Skeletal muscle satellite cell (primary cell): Measurements from ENCODE around the gene METTL8.
"Not testable (repeated sequence)": the region's sequence is repeated elsewhere in the genome, so short reads cannot be mapped to it uniquely, and the experiment has no call there.

Source experiments
- H3K27me3 ChIP-seq: 2 replicates; pipeline ENCODE4 v1.7.0; 2013; ENCODE audit warnings: low read length; ENCODE audit not compliant: control insufficient read depth, insufficient read depth
- H3K36me3 ChIP-seq: 2 replicates; pipeline ENCODE4 v1.7.0; 2013; ENCODE audit warnings: mild to moderate bottlenecking, control low read depth, low read length; ENCODE audit not compliant: insufficient read depth
- H3K4me1 ChIP-seq: 2 replicates; pipeline ENCODE4 v1.7.0; 2013; ENCODE audit warnings: low read length; ENCODE audit not compliant: control insufficient read depth, insufficient read depth
- H3K4me2 ChIP-seq: 2 replicates; pipeline ENCODE4 v1.7.0; 2013; ENCODE audit warnings: mild to moderate bottlenecking, low read length
- H3K4me3 ChIP-seq: 2 replicates; pipeline ENCODE4 v1.7.0; 2013; ENCODE audit warnings: low read length
- H3K9ac ChIP-seq: 2 replicates; pipeline ENCODE4 v1.7.0; 2013; ENCODE audit warnings: mild to moderate bottlenecking, low read depth, low read length, moderate library complexity
- H3K9me3 ChIP-seq: replicated peaks from 2 replicates; pipeline ENCODE4 v1.7.0; 2013; ENCODE audit warnings: mild to moderate bottlenecking, control low read depth, low read length

METTL8 gene

GRCh38 chr2:171362396-171362795 lies 71.4 kb downstream of the METTL8 start:
- peaks cover 5% of the 10 kb centered on the region for H3K4me1 ChIP-seq
- H3K36me3 ChIP-seq: no peaks in the 10 kb centered on the region
- no peak overlapping the region for H3K4me3 ChIP-seq
- no peak overlapping the region for H3K4me2 ChIP-seq
- H3K9ac ChIP-seq: no peak overlapping the region
- no peaks in the 10 kb centered on the region for H3K27me3 ChIP-seq
- no peaks in the 10 kb centered on the region for H3K9me3 ChIP-seq

- no peaks in the 10 kb centered on the region for H3K36me3 ChIP-seq
- peaks cover 5% of the 10 kb centered on the region for H3K4me1 ChIP-seq
- H3K27me3 ChIP-seq: no peaks in the 10 kb centered on the region
- no peak overlapping the region for H3K4me2 ChIP-seq
- H3K9me3 ChIP-seq: no peaks in the 10 kb centered on the region
- H3K9ac ChIP-seq: no peak overlapping the region
- no peak overlapping the region for H3K4me3 ChIP-seq
Measured at GRCh38 chr2:171360905-171361304, 72.9 kb downstream of the METTL8 start.

GRCh38 chr2:171353746-171354145 lies 80.0 kb downstream of the METTL8 start:
- not testable (repeated sequence) for H3K9ac ChIP-seq, H3K4me3 ChIP-seq, H3K27me3 ChIP-seq, H3K4me2 ChIP-seq, H3K9me3 ChIP-seq, H3K36me3 ChIP-seq, H3K4me1 ChIP-seq

GRCh38 chr2:171348056-171348455 lies 85.7 kb downstream of the METTL8 start:
- no peak overlapping the region for H3K4me2 ChIP-seq
- H3K4me1 ChIP-seq: peaks cover 19% of the 10 kb centered on the region
- no peaks in the 10 kb centered on the region for H3K27me3 ChIP-seq
- no peak overlapping the region for H3K9ac ChIP-seq
- H3K9me3 ChIP-seq: no peaks in the 10 kb centered on the region
- H3K4me3 ChIP-seq: no peak overlapping the region
- no peaks in the 10 kb centered on the region for H3K36me3 ChIP-seq

- no peak overlapping the region for H3K4me3 ChIP-seq
- H3K9ac ChIP-seq: no peak overlapping the region
- no peaks in the 10 kb centered on the region for H3K9me3 ChIP-seq
- peaks cover 19% of the 10 kb centered on the region for H3K4me1 ChIP-seq
- no peaks in the 10 kb centered on the region for H3K36me3 ChIP-seq
- H3K27me3 ChIP-seq: no peaks in the 10 kb centered on the region
- H3K4me2 ChIP-seq: no peak overlapping the region
Measured at GRCh38 chr2:171347591-171348032, 86.2 kb downstream of the METTL8 start.

GRCh38 chr2:171346723-171347557 lies 86.8 kb downstream of the METTL8 start:
- Histone ChIP-seq H3K27me3 (no peaks in the 10 kb centered on the region), H3K9me3 (no peaks in the 10 kb centered on the region), H3K4me3 (no peak overlapping the region), H3K9ac (peak overlapping the region; percentile 4), H3K36me3 (no peaks in the 10 kb centered on the region), H3K4me2 (no peak overlapping the region), H3K4me1 (peaks cover 19% of the 10 kb centered on the region)

GRCh38 chr2:171345971-171346722 lies 87.6 kb downstream of the METTL8 start:
- Histone ChIP-seq H3K4me2 (no peak overlapping the region), H3K4me1 (peaks cover 19% of the 10 kb centered on the region), H3K4me3 (no peak overlapping the region), H3K9ac (no peak overlapping the region), H3K36me3 (no peaks in the 10 kb centered on the region), H3K9me3 (no peaks in the 10 kb centered on the region), H3K27me3 (no peaks in the 10 kb centered on the region)

GRCh38 chr2:171344182-171344581 lies 89.6 kb downstream of the METTL8 start:
- Histone ChIP-seq H3K4me2 (no peak overlapping the region), H3K9ac (no peak overlapping the region), H3K9me3 (no peaks in the 10 kb centered on the region), H3K36me3 (no peaks in the 10 kb centered on the region), H3K4me1 (peaks cover 19% of the 10 kb centered on the region), H3K27me3 (no peaks in the 10 kb centered on the region), H3K4me3 (no peak overlapping the region)

- Histone ChIP-seq H3K9me3 (no peaks in the 10 kb centered on the region), H3K36me3 (no peaks in the 10 kb centered on the region), H3K4me1 (peaks cover 7% of the 10 kb centered on the region), H3K27me3 (no peaks in the 10 kb centered on the region), H3K4me3 (no peak overlapping the region), H3K9ac (no peak overlapping the region), H3K4me2 (no peak overlapping the region)
Measured at GRCh38 chr2:171342067-171342413, 91.8 kb downstream of the METTL8 start.

- Histone ChIP-seq H3K9me3 (no peaks in the 10 kb centered on the region), H3K9ac (no peak overlapping the region), H3K27me3 (no peaks in the 10 kb centered on the region), H3K36me3 (no peaks in the 10 kb centered on the region), H3K4me1 (peaks cover 2% of the 10 kb centered on the region), H3K4me3 (no peak overlapping the region), H3K4me2 (no peak overlapping the region)
Measured at GRCh38 chr2:171341394-171342066, 92.3 kb downstream of the METTL8 start.

GRCh38 chr2:171334946-171335345 lies 98.8 kb downstream of the METTL8 start:
- Histone ChIP-seq H3K27me3 (no peaks in the 10 kb centered on the region), H3K9ac (no peak overlapping the region), H3K9me3 (no peaks in the 10 kb centered on the region), H3K36me3 (no peaks in the 10 kb centered on the region), H3K4me3 (no peak overlapping the region), H3K4me2 (no peak overlapping the region), H3K4me1 (no peaks in the 10 kb centered on the region)
